ENCODE measurements around the gene OR1A2.
"Not testable (repeated sequence)": the region's sequence is repeated elsewhere in the genome, so short reads cannot be mapped to it uniquely, and the experiment has no call there.

- TF ChIP-seq POLR2A (IDR thresholded peaks at IDR 0.05); POLR2AphosphoS5 (IDR thresholded peaks at IDR 0.05); EP300 (IDR thresholded peaks at IDR 0.05; ENCODE audit: low read depth): not testable (repeated sequence)
- TF ChIP-seq, protein P1, sequence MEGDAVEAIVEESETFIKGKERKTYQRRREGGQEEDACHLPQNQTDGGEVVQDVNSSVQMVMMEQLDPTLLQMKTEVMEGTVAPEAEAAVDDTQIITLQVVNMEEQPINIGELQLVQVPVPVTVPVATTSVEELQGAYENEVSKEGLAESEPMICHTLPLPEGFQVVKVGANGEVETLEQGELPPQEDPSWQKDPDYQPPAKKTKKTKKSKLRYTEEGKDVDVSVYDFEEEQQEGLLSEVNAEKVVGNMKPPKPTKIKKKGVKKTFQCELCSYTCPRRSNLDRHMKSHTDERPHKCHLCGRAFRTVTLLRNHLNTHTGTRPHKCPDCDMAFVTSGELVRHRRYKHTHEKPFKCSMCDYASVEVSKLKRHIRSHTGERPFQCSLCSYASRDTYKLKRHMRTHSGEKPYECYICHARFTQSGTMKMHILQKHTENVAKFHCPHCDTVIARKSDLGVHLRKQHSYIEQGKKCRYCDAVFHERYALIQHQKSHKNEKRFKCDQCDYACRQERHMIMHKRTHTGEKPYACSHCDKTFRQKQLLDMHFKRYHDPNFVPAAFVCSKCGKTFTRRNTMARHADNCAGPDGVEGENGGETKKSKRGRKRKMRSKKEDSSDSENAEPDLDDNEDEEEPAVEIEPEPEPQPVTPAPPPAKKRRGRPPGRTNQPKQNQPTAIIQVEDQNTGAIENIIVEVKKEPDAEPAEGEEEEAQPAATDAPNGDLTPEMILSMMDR (IDR thresholded peaks at IDR 0.05), result not testable (repeated sequence)
Observed at GRCh38 chr17:3232300-3232699, 35.0 kb downstream of the OR1A2 start.
